Esophagus (tissue), 2 donors: ENCODE data around the gene NUDT3. TPM values are rescaled to one million over a fixed set of nuclear protein-coding genes. Genes with fewer than 3 reads are reported as not detected.
"Not testable (repeated sequence)": the region's sequence is repeated elsewhere in the genome, so short reads cannot be mapped to it uniquely, and the experiment has no call there.

Experiments used
- H3K27ac ChIP-seq, 2 donors: one replicate each; pipeline ENCODE4 v1.5.1; 2013; ENCODE audit warnings: low read depth in 2 of 2, mild to moderate bottlenecking in 2 of 2, inconsistent platforms in 1 of 2, low read length in 1 of 2, moderate library complexity in 1 of 2
- H3K27me3 ChIP-seq, 2 donors: one replicate each; pipeline ENCODE4 v1.6.1; 2013; ENCODE audit warnings: low read length in 2 of 2, control low read depth in 1 of 2, mild to moderate bottlenecking in 1 of 2; ENCODE audit not compliant: insufficient read depth in 2 of 2, control insufficient read depth in 1 of 2
- H3K36me3 ChIP-seq, 2 donors: one replicate each; pipeline ENCODE4 v1.6.1; 2013; ENCODE audit warnings: low read length in 1 of 2; ENCODE audit not compliant: control insufficient read depth in 2 of 2, insufficient read depth in 2 of 2
- H3K4me1 ChIP-seq, 2 donors: one replicate each; pipeline ENCODE4 v1.6.1; 2013; ENCODE audit warnings: low read length in 1 of 2; ENCODE audit not compliant: control insufficient read depth in 2 of 2, insufficient read depth in 2 of 2
- H3K4me3 ChIP-seq, 2 donors: one replicate each; pipeline ENCODE4 v1.5.1; 2013; ENCODE audit warnings: low read length in 2 of 2, mild to moderate bottlenecking in 2 of 2, low read depth in 1 of 2, moderate library complexity in 1 of 2
- H3K9me3 ChIP-seq, 2 donors: one replicate each; pipeline ENCODE4 v1.6.1; 2013; ENCODE audit warnings: mild to moderate bottlenecking in 2 of 2, low read depth in 1 of 2, low read length in 1 of 2, moderate library complexity in 1 of 2; ENCODE audit not compliant: control insufficient read depth in 2 of 2, insufficient read depth in 1 of 2
- WGBS, 2 donors: extraction: QIAGEN DNeasy Blood & Tissue Kit; methylation state at CpG; one replicate each; pipeline ENCODE4 v1.1.7; 2013; 5-methylcytosine and 5-hydroxymethylcytosine counted together
- polyA plus RNA-seq, 2 donors: library from polyadenylated mRNA; stranded (reverse); fragments of 200-250 nt; gene quantifications; one replicate each; pipeline ENCODE4 v1.2.3, GENCODE V29; 2013
- donor health status: healthy with polysubstance abuse.
- donor health status: Bipolar disorder and iron deficiency.

NUDT3 gene
- polyA plus RNA-seq, 2 donors: 7.9 to 8.5 TPM

DNA sequence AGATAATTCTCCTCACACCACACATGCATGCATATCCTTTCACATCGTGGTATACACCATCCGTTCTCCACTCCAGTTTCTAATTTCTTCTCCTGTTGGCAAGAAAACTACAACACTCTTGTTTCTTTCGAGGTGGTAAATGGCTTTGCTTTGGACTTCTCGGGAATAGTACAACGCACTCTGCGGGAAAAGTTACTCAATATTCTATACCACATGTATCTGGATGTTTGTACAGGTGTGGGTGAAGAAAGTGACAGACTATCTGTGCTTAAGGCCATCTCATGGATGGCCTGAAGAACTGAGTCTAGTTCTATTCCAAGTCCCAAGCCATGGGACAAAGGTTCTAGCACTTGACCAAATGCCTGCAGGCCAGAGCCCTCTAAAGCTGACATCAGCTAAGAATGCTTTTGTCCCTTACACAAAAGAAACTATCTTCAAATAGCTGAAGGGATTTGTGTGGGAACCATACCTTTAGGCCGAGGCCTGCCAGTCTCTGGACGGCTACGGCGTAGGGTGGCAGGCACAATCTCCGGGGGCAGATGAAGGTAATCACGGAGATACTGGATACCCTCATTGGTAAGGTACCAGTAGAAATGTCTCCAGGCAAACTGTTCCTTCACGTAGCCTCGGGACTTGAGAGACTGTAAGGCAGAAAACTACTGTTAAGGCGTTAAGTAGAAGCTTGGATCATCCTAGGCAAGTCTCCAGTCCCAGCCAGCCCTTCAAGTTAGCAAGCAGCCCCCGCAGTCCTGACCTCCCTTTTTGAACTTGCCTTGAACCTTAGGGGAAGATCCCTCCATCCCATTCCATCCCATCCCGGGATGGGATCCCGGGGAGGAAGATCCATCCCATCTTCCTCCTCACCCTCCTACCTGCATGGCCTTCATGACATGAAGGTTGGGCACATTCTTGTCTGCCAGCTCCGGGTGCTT lies 32.0 kb upstream of the NUDT3 start:
- Histone ChIP-seq H3K27me3 (no peaks in the 10 kb centered on the region), H3K9me3 (no peaks in the 10 kb centered on the region), H3K4me3 (peak overlapping the region; percentile 82 to 99), H3K4me1 (peaks cover 0 to 3% of the 10 kb centered on the region in 2 donors), H3K27ac (peak overlapping the region in 1 of 2 donors; percentile 68), H3K36me3 (peaks cover 7 to 11% of the 10 kb centered on the region in 2 donors)
- WGBS, 2 donors: 60 to 65% methylated on average over 19 of the region's 19 CpGs

DNA sequence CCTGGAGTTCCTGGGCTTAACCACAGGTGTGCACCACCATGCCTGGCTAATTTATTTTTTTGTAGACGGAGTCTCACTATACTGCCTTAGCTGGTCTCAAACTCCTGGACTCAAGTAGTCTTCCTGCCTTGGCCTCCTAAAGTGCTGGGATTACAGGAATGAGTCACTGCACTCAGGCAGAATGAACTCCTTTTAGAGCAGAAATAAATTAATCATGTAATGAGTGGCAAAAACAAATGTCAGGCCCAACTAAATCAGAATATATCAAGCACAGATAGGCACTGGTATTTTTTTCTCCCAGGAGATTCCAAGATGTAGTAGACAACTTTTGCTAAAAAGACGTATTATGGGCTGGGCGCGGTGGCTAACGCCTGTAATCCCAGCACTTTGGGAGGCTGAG lies 30.8 kb upstream of the NUDT3 start:
- H3K36me3 ChIP-seq: peaks cover 7 to 16% of the 10 kb centered on the region in 2 donors
- WGBS, 2 donors: 82 to 83% methylated on average over 5 of the region's 5 CpGs

DNA sequence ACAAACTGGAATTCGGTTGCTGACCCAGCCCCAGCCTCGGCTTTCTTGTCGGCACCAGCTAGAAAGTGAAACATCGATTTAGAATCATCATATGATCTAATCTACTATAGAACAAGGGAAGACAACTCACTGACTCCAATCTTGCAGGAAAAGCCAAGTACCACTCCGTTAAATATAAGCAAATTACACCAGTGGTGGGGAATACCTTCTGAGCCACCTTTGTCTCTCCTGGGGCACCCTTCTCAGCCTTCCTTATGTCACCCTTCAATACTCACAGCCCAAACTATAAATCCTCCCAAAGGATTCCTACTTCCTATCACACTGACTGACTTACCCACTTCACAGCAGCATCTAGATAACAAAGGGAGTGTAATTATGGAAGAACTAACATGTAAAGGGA lies 25.9 kb upstream of the NUDT3 start:
- Histone ChIP-seq H3K27ac (no peak overlapping the region), H3K36me3 (peaks cover 13 to 28% of the 10 kb centered on the region in 2 donors), H3K9me3 (no peaks in the 10 kb centered on the region), H3K27me3 (no peaks in the 10 kb centered on the region), H3K4me3 (no peak overlapping the region), H3K4me1 (no peaks in the 10 kb centered on the region)
- WGBS, 2 donors: 74 to 76% methylated on average over 5 of the region's 5 CpGs

More for the DNA sequence above, 30.8 kb upstream of the NUDT3 start:
- Histone ChIP-seq H3K27me3 (no peaks in the 10 kb centered on the region), H3K27ac (no peak overlapping the region), H3K9me3 (no peaks in the 10 kb centered on the region), H3K4me3 (no peak overlapping the region), H3K4me1 (peaks cover 0 to 3% of the 10 kb centered on the region in 2 donors)

DNA sequence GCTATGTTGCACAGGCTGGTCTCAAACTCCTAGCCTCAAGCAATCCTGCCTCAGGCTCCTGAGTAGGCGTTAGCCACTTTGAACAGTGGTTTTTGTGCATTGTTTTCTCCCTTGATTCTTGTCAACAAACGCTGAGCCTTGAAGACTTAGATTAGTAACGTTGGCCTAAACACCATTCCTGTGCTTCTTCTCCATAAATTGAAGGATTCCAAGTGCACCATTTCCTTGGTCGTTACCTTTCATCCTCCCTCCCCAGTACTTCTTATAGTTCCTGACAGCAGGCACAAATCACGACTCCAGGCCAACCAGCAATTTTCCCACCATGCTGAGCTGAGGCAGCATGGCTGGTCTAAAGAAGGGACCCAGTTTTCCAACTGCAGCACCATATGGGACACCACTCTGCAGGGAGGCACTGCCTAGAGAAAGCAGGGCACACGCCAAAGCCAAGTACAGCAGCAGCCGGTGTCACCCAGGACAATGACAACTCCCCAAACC lies 24.5 kb upstream of the NUDT3 start:
- peaks cover 13 to 21% of the 10 kb centered on the region in 2 donors for H3K36me3 ChIP-seq
- H3K27me3 ChIP-seq: no peaks in the 10 kb centered on the region
- H3K9me3 ChIP-seq: no peaks in the 10 kb centered on the region
- peak overlapping the region in 1 of 2 donors; percentile 28 for H3K27ac ChIP-seq
- WGBS, 2 donors: 58 to 69% methylated on average over 7 of the region's 7 CpGs
- H3K4me3 ChIP-seq: no peak overlapping the region
- H3K4me1 ChIP-seq: no peaks in the 10 kb centered on the region

DNA sequence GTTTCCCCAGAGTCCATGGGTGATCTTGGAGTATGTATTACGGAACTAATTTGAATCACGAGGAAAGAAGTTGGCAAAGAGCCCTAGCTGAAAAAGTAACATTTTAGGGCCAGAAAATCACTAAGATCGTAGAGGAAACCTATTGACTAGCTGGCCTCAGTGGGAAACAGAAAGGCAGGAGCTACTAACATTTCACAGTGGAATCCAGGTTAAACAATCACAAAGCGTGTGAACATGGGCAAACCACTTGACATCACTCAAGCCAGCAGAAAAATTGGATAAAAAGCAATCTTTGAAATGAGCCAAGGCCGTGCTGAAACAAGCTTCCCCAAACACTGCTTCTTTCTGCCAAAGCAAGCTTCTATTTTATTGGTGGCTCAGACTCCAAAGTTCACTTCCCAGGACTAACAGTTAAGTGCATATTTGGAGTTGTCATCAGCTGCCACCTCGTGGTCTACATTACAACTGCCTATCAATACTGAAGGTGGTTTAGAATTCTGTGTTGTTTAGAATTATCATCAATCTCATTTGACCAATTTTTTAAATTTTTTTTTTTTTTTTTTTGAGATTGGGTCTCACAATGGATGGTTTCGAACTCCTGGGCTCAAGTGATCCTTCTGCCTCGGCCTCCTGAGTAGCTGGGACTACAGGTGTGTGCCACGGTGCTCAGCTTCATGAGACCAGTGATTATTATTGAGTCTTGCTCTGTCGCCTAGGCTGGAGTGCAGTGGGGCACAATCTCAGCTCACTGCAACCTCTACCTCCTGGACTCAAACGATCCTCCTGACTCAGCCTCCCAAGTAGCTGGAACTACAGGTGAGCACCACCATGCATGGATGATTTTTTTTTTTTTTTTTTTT lies 22.8 kb upstream of the NUDT3 start:
- 36 to 39% methylated on average over 11 of the region's 11 CpGs for WGBS, 2 donors
- Histone ChIP-seq H3K27me3 (no peaks in the 10 kb centered on the region), H3K4me3 (no peak overlapping the region), H3K27ac (peak overlapping the region; percentile 5 to 26), H3K36me3 (peaks cover 8 to 17% of the 10 kb centered on the region in 2 donors), H3K4me1 (no peaks in the 10 kb centered on the region), H3K9me3 (no peaks in the 10 kb centered on the region)

DNA sequence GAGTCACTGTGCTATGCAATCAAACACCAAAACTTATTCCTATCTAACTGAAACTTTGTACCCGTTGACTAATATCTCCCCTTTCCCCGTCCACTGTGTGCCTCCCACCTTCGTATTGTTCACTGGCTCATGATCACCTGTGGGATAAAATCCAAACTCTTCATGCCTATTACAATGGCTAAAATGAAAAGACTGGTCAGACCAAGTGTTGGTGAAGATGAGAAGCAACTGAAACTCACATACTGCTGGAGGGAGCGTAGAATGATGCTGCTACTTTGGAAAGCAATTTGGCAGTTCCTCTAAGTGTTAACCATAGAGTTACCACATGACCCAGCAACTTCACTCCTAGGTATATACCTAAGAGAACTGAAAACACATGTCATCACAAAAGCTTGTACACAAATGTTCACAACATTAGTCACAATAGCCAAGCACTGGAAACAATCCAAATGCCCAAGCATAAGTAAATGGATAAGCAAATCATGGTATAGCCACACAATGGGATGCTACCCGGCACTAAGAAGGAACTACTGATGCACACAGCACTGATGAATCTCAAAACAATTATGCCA lies 20.3 kb upstream of the NUDT3 start:
- Histone ChIP-seq H3K9me3 (no peaks in the 10 kb centered on the region), H3K27ac (no peak overlapping the region), H3K4me3 (no peak overlapping the region), H3K4me1 (peaks cover 0 to 2% of the 10 kb centered on the region in 2 donors), H3K27me3 (no peaks in the 10 kb centered on the region), H3K36me3 (peaks cover 4 to 12% of the 10 kb centered on the region in 2 donors)
- WGBS, 2 donors: 84% methylated on average over 5 of the region's 5 CpGs

DNA sequence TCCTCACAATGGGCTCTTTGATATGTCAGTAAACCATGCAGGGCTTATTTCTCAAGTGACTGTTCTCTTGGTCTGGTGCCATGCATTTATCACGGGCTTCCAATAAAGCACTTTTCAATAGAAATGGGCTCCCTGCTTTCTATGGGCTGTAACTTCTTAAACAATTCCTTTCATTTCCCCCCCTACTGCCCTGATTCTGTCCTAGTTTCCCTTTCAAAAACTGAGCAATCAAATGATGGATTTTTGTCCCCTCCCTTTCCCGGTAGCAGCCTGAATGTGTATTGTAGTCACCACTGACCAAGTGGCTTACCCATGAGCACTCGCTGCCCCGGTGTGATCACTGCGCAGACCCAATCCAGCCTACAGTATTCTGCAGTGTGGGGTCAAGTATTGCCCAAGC lies 19.5 kb upstream of the NUDT3 start:
- peak overlapping the region in 1 of 2 donors; percentile 9 for H3K27ac ChIP-seq
- H3K27me3 ChIP-seq: no peaks in the 10 kb centered on the region
- 83 to 86% methylated on average over 5 of the region's 5 CpGs for WGBS, 2 donors
- peaks cover 0 to 2% of the 10 kb centered on the region in 2 donors for H3K4me1 ChIP-seq
- peaks cover 0 to 7% of the 10 kb centered on the region in 2 donors for H3K36me3 ChIP-seq
- no peak overlapping the region for H3K4me3 ChIP-seq
- H3K9me3 ChIP-seq: no peaks in the 10 kb centered on the region

DNA sequence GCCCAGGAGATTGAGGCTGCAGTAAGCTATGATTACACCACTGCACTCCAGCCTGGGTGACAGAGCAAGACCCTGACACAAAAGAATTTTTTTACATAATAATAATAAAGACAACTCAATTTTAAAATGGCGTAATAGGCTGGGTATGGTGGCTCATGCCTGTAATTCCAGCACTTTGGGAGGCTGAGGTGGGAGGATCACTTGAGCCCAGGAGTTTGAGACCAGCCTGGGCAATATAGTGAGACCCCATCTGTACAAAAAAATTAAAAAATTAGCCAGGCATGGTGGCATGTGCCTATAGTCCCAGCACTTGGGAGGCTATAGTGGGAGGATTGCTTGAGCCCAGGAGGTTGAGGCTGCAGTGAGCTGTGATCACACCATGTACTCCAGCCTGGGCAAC lies 15.4 kb upstream of the NUDT3 start:
- not testable (repeated sequence) for H3K4me1 ChIP-seq, H3K27me3 ChIP-seq, H3K36me3 ChIP-seq, H3K4me3 ChIP-seq, H3K27ac ChIP-seq, H3K9me3 ChIP-seq
- WGBS, 2 donors: 96 to 97% methylated on average over 1 of the region's 1 CpG

DNA sequence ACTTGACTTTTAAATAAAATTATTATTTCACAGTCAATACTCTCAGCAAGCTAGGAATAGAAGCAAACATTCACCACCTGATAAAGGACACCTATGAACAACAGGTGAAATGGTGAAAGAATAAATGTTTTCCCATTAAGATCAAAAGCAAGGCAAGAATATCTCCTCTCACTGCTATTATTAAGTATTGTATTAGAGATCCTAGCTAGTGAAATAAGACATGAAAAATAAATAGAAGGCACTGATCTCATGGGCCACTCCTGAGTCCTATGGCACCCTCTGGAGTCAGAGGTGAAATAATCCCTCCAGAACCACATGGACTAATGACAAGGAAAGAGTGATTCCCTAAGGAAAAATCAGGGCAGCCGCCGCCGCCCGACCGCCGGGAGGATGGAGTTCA lies 4.0 kb upstream of the NUDT3 start:
- WGBS, 2 donors: 96 to 98% methylated on average over 6 of the region's 6 CpGs
- no peaks in the 10 kb centered on the region for H3K4me1 ChIP-seq
- H3K27me3 ChIP-seq: no peaks in the 10 kb centered on the region
- no peaks in the 10 kb centered on the region for H3K36me3 ChIP-seq
- no peak overlapping the region for H3K27ac ChIP-seq
- H3K4me3 ChIP-seq: no peak overlapping the region
- no peaks in the 10 kb centered on the region for H3K9me3 ChIP-seq
